Measurements from ENCODE around the gene FBN1.

Gene FBN1

DNA sequence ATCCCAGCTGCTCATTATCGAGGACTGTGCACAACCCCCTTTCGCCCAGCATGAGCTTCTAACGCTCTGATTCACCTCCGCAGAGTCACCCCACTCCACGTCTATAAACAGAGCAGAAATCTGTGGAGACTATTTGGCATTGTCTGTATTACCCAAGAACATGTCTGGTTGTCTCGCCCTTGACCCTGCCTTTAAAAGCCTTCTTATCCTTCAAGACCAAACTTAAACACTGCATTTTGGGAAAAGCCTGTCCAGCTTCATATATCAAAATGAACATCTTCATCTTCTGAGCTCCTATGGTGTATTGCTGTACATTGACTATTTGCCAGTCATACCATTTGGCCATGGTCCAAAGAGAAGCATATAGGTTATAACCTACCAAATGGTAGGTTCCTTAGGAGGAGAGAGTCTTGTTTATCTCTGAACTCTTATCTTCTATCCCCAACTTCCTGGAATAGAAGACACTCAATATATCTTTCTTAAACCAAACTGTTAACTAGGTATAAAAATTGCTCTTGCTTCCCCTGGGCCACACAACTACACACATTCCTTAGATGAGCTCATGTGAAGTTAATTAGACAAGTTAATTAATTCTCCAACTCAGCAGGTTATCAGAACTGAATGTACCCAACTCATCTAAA, 90.1 kb downstream of the FBN1 start:
- Histone ChIP-seq H3K4me3 (ENCODE audit: low read length in 2 of 2) (no peak overlapping the region), H2AFZ (ENCODE audit: low read length) (no peak overlapping the region), H2BK12ac (ENCODE audit: low read length) (no peak overlapping the region), H4K91ac (ENCODE audit: low read depth, low read length, poor library complexity) (no peak overlapping the region), H4K8ac (ENCODE audit: low read depth, low read length) (no peak overlapping the region), H3K4me1 (ENCODE audit: control insufficient read depth in 2 of 2, insufficient read depth in 1 of 2, low read depth in 1 of 2, low read length in 2 of 2) (peaks cover 0 to 19% of the 10 kb centered on the region in 2 donors), H3K23ac (ENCODE audit: low read depth, low read length, poor library complexity) (no peak overlapping the region), H2BK5ac (ENCODE audit: low read length) (no peak overlapping the region), H2AK5ac (ENCODE audit: low read depth, low read length) (no peak overlapping the region), H3K36me3 (replicated peaks in 1 of 2; ENCODE audit: control insufficient read depth in 2 of 2, insufficient read depth in 2 of 2, low read length in 2 of 2) (no peaks in the 10 kb centered on the region), H3K79me1 (ENCODE audit: low read depth, low read length) (no peaks in the 10 kb centered on the region), H3K18ac (ENCODE audit: low read length) (no peak overlapping the region), H3K9me3 (replicated peaks in 1 of 2; ENCODE audit: control insufficient read depth in 2 of 2, insufficient read depth in 1 of 2, low read depth in 1 of 2, low read length in 2 of 2) (no peaks in the 10 kb centered on the region), H3K9ac (ENCODE audit: low read depth, low read length, poor library complexity) (no peak overlapping the region), H3K27me3 (ENCODE audit: control insufficient read depth in 3 of 3, insufficient read depth in 3 of 3, low read depth in 1 of 3, low read length in 3 of 3) (no peaks in the 10 kb centered on the region), H3K14ac (ENCODE audit: low read length) (no peak overlapping the region), H3K4ac (ENCODE audit: low read length) (no peak overlapping the region), H3K27ac (replicated peaks; ENCODE audit: low read length) (no peak overlapping the region), H3K4me2 (ENCODE audit: insufficient read depth, low read length, poor library complexity, severe bottlenecking) (no peak overlapping the region), H2BK15ac (ENCODE audit: low read length) (no peak overlapping the region), H2BK120ac (ENCODE audit: low read depth, low read length) (no peak overlapping the region)
- DNase-seq (ENCODE audit: low spot score): no peak
- WGBS, 2 donors (ENCODE audit: extremely low coverage in 2 of 2, insufficient read length in 2 of 2, insufficient replicate concordance in 1 of 2): no CpG with 5 or more reads among the region's 6 CpGs

DNA sequence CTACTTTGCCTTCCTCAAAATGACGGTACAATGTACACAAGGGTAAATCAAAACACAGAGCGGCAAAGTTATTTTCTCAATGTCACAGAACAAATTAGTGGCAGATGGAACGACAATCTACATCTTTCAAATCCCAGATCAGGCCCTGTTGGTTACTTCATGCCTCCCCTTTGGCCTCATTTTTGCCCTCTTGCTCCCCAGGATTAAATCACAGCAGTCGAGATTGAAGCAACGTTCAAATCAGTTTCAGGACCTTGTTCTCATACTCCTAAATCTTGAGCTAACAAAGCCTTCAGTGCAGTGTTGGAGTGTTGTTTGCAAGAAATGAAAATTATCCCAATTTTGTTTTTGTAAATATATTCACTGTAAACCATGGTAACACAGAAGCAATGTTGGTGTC, 91.4 kb downstream of the FBN1 start:
- H3K4me1 ChIP-seq (ENCODE audit: control insufficient read depth in 2 of 2, insufficient read depth in 1 of 2, low read depth in 1 of 2, low read length in 2 of 2): peaks cover 0 to 16% of the 10 kb centered on the region in 2 donors
- no peak overlapping the region for H2AK5ac ChIP-seq (ENCODE audit: low read depth, low read length)
- no CpG with 5 or more reads among the region's 5 CpGs for WGBS, 2 donors (ENCODE audit: extremely low coverage in 2 of 2, insufficient read length in 2 of 2, insufficient replicate concordance in 1 of 2)
- no peak for DNase-seq (ENCODE audit: low spot score)
- no peaks in the 10 kb centered on the region for H3K36me3 ChIP-seq (replicated peaks in 1 of 2; ENCODE audit: control insufficient read depth in 2 of 2, insufficient read depth in 2 of 2, low read length in 2 of 2)
- no peak overlapping the region for H3K18ac ChIP-seq (ENCODE audit: low read length)
- no peak overlapping the region for H3K4ac ChIP-seq (ENCODE audit: low read length)
- H4K91ac ChIP-seq (ENCODE audit: low read depth, low read length, poor library complexity): no peak overlapping the region
- H2BK15ac ChIP-seq (ENCODE audit: low read length): no peak overlapping the region
- H3K9me3 ChIP-seq (replicated peaks in 1 of 2; ENCODE audit: control insufficient read depth in 2 of 2, insufficient read depth in 1 of 2, low read depth in 1 of 2, low read length in 2 of 2): no peaks in the 10 kb centered on the region
- no peaks in the 10 kb centered on the region for H3K27me3 ChIP-seq (ENCODE audit: control insufficient read depth in 3 of 3, insufficient read depth in 3 of 3, low read depth in 1 of 3, low read length in 3 of 3)
- no peak overlapping the region for H3K27ac ChIP-seq (replicated peaks; ENCODE audit: low read length)
- no peak overlapping the region for H2BK12ac ChIP-seq (ENCODE audit: low read length)
- no peak overlapping the region for H2BK5ac ChIP-seq (ENCODE audit: low read length)
- H3K79me1 ChIP-seq (ENCODE audit: low read depth, low read length): no peaks in the 10 kb centered on the region
- H3K4me3 ChIP-seq (ENCODE audit: low read length in 2 of 2): no peak overlapping the region
- H3K9ac ChIP-seq (ENCODE audit: low read depth, low read length, poor library complexity): no peak overlapping the region
- no peak overlapping the region for H2AFZ ChIP-seq (ENCODE audit: low read length)
- no peak overlapping the region for H3K14ac ChIP-seq (ENCODE audit: low read length)
- no peak overlapping the region for H3K4me2 ChIP-seq (ENCODE audit: insufficient read depth, low read length, poor library complexity, severe bottlenecking)
- no peak overlapping the region for H4K8ac ChIP-seq (ENCODE audit: low read depth, low read length)
- H3K23ac ChIP-seq (ENCODE audit: low read depth, low read length, poor library complexity): no peak overlapping the region
- no peak overlapping the region for H2BK120ac ChIP-seq (ENCODE audit: low read depth, low read length)

DNA sequence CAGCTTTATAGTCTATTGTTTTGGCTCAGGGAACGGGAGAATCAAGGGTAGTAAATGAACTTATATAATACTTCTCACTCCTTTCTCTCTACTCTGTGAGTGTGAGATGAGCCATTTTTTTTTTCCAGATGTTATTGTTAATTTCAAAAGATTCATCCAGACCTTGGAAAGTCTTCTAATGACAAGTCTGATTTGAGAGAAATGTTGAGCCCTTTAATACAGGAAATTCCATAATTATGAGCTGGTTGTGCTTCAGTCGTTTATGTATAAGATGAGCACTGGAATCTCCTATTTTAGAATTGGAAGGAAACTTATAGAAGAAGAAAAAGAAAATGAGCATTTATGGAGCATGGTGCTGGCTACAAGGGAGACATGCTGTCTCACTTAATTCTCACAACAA, 92.0 kb downstream of the FBN1 start:
- Histone ChIP-seq H3K18ac (ENCODE audit: low read length) (no peak overlapping the region), H4K91ac (ENCODE audit: low read depth, low read length, poor library complexity) (no peak overlapping the region), H3K79me1 (ENCODE audit: low read depth, low read length) (no peaks in the 10 kb centered on the region), H3K36me3 (replicated peaks in 1 of 2; ENCODE audit: control insufficient read depth in 2 of 2, insufficient read depth in 2 of 2, low read length in 2 of 2) (no peaks in the 10 kb centered on the region), H2AK5ac (ENCODE audit: low read depth, low read length) (no peak overlapping the region), H2BK5ac (ENCODE audit: low read length) (no peak overlapping the region), H2AFZ (ENCODE audit: low read length) (no peak overlapping the region), H3K14ac (ENCODE audit: low read length) (no peak overlapping the region), H3K27ac (replicated peaks; ENCODE audit: low read length) (no peak overlapping the region), H4K8ac (ENCODE audit: low read depth, low read length) (no peak overlapping the region), H2BK120ac (ENCODE audit: low read depth, low read length) (no peak overlapping the region), H3K23ac (ENCODE audit: low read depth, low read length, poor library complexity) (no peak overlapping the region), H3K4me1 (ENCODE audit: control insufficient read depth in 2 of 2, insufficient read depth in 1 of 2, low read depth in 1 of 2, low read length in 2 of 2) (peaks cover 0 to 14% of the 10 kb centered on the region in 2 donors), H2BK15ac (ENCODE audit: low read length) (no peak overlapping the region), H3K4ac (ENCODE audit: low read length) (no peak overlapping the region), H3K9ac (ENCODE audit: low read depth, low read length, poor library complexity) (no peak overlapping the region), H3K27me3 (ENCODE audit: control insufficient read depth in 3 of 3, insufficient read depth in 3 of 3, low read depth in 1 of 3, low read length in 3 of 3) (no peaks in the 10 kb centered on the region), H2BK12ac (ENCODE audit: low read length) (no peak overlapping the region), H3K4me3 (ENCODE audit: low read length in 2 of 2) (no peak overlapping the region), H3K4me2 (ENCODE audit: insufficient read depth, low read length, poor library complexity, severe bottlenecking) (no peak overlapping the region), H3K9me3 (replicated peaks in 1 of 2; ENCODE audit: control insufficient read depth in 2 of 2, insufficient read depth in 1 of 2, low read depth in 1 of 2, low read length in 2 of 2) (no peaks in the 10 kb centered on the region)
- WGBS, 2 donors (ENCODE audit: extremely low coverage in 2 of 2, insufficient read length in 2 of 2, insufficient replicate concordance in 1 of 2): no CpG with 5 or more reads among the region's 2 CpGs
- DNase-seq (ENCODE audit: low spot score): no peak

DNA sequence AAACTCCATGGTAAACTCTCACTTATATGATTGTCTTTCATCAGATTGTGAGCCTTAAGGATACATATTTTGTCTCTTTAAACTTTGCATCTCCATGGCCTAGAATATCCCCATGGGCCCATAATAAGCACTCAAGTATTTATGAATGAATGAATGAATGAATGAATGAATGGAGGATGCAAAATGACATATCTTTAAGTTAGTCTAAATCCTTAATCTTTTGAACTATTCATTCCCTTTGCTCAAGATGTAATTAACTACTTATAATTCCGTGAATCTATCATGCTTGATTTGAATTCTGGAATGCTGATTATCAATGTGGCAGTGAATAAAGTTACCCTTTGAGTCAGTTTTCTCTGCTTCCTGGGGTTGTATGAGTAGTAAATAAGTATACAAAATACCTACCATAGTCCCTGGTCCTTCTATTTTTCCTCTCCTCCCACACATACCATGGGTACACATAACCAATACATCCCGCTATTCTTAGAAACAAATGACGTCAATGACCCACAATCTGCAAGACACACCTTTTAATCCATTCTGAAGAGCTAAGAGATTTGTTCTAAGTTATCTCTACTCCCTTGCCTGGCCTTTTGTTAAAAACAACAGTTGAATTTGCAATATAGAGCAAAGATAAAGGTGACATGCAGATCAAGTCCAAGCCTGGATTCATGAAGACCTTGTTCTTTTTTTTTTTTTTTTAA, 94.5 kb downstream of the FBN1 start:
- no peak overlapping the region for H3K4me3 ChIP-seq (ENCODE audit: low read length in 2 of 2)
- no peak overlapping the region for H2BK15ac ChIP-seq (ENCODE audit: low read length)
- H3K23ac ChIP-seq (ENCODE audit: low read depth, low read length, poor library complexity): no peak overlapping the region
- no peak overlapping the region for H3K4me2 ChIP-seq (ENCODE audit: insufficient read depth, low read length, poor library complexity, severe bottlenecking)
- no peak overlapping the region for H2AK5ac ChIP-seq (ENCODE audit: low read depth, low read length)
- no peak overlapping the region for H3K4ac ChIP-seq (ENCODE audit: low read length)
- no peak overlapping the region for H2BK12ac ChIP-seq (ENCODE audit: low read length)
- H3K14ac ChIP-seq (ENCODE audit: low read length): no peak overlapping the region
- H4K8ac ChIP-seq (ENCODE audit: low read depth, low read length): no peak overlapping the region
- H3K9me3 ChIP-seq (replicated peaks in 1 of 2; ENCODE audit: control insufficient read depth in 2 of 2, insufficient read depth in 1 of 2, low read depth in 1 of 2, low read length in 2 of 2): no peaks in the 10 kb centered on the region
- H4K91ac ChIP-seq (ENCODE audit: low read depth, low read length, poor library complexity): no peak overlapping the region
- H3K79me1 ChIP-seq (ENCODE audit: low read depth, low read length): no peaks in the 10 kb centered on the region
- no CpG with 5 or more reads among the region's 3 CpGs for WGBS, 2 donors (ENCODE audit: extremely low coverage in 2 of 2, insufficient read length in 2 of 2, insufficient replicate concordance in 1 of 2)
- H2BK5ac ChIP-seq (ENCODE audit: low read length): no peak overlapping the region
- no peaks in the 10 kb centered on the region for H3K36me3 ChIP-seq (replicated peaks in 1 of 2; ENCODE audit: control insufficient read depth in 2 of 2, insufficient read depth in 2 of 2, low read length in 2 of 2)
- no peaks in the 10 kb centered on the region for H3K27me3 ChIP-seq (ENCODE audit: control insufficient read depth in 3 of 3, insufficient read depth in 3 of 3, low read depth in 1 of 3, low read length in 3 of 3)
- no peak overlapping the region for H2BK120ac ChIP-seq (ENCODE audit: low read depth, low read length)
- H3K27ac ChIP-seq (replicated peaks; ENCODE audit: low read length): no peak overlapping the region
- H3K18ac ChIP-seq (ENCODE audit: low read length): no peak overlapping the region
- no peak for DNase-seq (ENCODE audit: low spot score)
- no peak overlapping the region for H3K9ac ChIP-seq (ENCODE audit: low read depth, low read length, poor library complexity)
- H3K4me1 ChIP-seq (ENCODE audit: control insufficient read depth in 2 of 2, insufficient read depth in 1 of 2, low read depth in 1 of 2, low read length in 2 of 2): peaks cover 0 to 11% of the 10 kb centered on the region in 2 donors
- H2AFZ ChIP-seq (ENCODE audit: low read length): no peak overlapping the region
